SK-N-MC (cell line): Measurements from ENCODE around the gene KDM1A.

Source experiments
- EZH2 ChIP-seq: fragments of 200-600 bp; sonication (generic); IDR thresholded peaks from one replicate; pipeline ENCODE4 v1.6.1; 2017; ENCODE audit warnings: antibody characterized with exemption
- FOXP2 ChIP-seq: optimal IDR thresholded peaks from 2 replicates; pipeline ENCODE3; 2011; ENCODE audit warnings: mild to moderate bottlenecking, moderate library complexity; ENCODE audit not compliant: insufficient read depth; ENCODE audit errors: extremely low read length, control extremely low read depth
- POLR2AphosphoS5 ChIP-seq: IDR thresholded peaks from 2 replicates; pipeline ENCODE4 v1.6.1; 2012; ENCODE audit warnings: mild to moderate bottlenecking, low read depth, low read length, borderline replicate concordance

- no peak for TF ChIP-seq FOXP2
- no peak for TF ChIP-seq EZH2
- TF ChIP-seq POLR2AphosphoS5, result no peak
Measured at GRCh38 chr1:23090056-23090455, 70.8 kb downstream of the KDM1A start.
